ENCODE data around the gene MAGEA11.
"Not testable (repeated sequence)": the region's sequence is repeated elsewhere in the genome, so short reads cannot be mapped to it uniquely, and the experiment has no call there.

Gene MAGEA11

DNA sequence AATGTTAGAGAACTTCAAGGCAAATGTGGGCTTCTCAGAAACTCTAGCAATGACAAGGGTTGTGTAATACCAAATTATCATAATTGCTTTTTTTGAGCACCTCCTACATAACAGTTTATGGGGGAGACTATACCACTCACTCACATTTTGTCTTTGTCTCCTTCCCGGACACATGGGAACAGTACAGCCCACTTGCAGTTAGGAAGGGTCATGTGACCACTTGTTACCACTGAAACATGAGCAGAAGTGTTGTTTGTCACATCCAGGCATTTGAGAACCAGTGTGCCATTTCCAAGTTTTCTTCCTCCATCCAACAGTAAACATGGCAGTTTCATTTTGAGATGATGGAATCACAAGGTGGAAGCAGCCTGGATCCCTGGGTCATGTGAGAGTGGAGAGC, 6.9 kb downstream of the MAGEA11 start:
- DNase-seq: no peak

DNA sequence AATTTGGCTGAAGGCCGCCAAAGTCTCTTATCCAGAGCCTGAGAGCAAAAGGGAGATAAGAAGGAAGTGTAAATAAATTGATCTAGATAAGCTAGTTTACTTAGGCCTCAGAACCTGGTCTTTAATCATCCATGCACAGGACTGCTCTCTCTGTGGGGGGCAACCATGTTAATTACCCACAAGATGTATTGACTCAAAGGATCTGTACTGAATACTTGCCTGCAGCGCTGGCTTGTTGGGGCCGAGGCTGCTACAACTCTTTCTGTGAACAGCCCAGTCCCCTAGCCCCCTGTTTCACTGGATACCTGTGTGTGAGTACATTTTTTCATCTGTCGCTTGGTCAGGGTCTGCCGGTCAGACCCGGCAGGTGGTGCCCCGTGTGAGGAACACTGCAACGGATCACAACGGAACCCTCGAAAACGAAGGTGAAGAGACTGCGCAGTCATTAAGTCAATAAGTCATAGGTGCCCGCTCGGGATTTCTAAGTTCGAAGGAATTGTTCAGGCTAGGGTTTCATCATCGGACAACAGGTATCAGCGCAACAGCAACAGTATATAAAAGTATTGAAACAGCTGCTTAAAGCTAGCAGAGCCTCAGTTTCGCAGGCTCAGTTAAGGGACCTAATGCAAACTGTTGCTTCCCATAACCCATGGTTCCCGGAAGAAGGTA, 8.3 kb downstream of the MAGEA11 start:
- DNase-seq: no peak

DNA sequence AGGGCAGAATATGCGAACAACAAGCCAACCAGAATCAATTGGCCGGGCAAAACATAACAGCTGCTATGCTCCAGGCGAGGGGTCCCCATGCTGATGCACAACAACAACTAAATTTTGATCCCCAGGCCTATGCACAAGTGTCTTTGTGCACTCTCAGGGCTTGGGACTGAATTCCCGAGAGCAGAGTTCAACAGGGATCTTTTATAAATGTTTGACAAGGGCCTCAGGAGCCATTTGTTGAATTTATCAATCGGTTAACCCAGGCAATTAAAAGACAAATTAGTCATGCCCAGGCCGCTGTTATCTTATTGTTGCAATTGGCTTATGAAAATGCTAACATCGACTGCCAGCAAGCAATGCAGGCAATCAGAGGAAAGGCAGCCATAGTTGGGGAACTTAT, 9.4 kb downstream of the MAGEA11 start:
- DNase-seq: not testable (repeated sequence)

DNA sequence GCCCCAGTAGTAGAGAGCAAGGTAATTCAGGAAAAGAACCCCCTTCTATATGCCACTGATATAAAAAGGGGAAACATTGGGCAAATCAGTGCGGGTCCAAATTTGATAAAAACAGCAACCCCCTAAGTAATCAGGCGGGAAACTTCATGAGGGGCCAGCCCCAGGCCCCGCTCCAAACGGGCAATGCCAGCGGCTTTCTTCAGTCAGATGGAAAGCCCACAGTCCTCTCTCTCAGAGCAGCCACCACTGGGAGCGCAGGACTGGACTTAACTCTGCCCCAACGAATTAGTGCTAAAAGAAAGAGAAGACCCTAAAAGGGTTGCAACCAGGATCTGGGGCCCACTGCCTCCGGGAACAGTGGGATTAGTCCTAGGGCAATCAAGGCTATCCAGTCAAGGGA, 9.9 kb downstream of the MAGEA11 start:
- no peak for DNase-seq

DNA sequence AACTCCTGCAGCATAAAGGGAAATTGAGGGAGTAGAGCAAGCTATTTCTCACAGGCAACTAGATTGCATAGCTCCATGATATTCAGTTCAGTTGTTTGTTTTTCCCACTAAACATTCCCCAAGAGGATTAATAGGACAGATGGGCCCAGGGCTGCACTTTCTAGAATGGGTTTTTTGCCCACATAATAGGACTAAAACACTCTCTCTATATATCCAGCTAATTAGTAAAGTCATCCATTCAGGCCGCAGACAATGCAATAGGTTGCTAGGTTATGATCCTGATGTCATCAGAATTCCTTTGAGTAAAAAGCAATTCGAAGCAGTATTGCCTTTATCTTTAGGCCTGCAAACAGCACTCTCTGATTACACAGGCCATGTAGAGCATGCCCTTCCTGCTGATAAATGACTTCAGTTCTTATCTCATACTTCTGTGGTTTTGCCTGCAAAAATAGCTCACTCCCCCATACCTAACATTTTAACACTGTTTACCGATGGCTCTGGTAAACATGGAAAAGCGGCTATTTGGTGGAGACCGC, 11.8 kb downstream of the MAGEA11 start:
- not testable (repeated sequence) for DNase-seq

DNA sequence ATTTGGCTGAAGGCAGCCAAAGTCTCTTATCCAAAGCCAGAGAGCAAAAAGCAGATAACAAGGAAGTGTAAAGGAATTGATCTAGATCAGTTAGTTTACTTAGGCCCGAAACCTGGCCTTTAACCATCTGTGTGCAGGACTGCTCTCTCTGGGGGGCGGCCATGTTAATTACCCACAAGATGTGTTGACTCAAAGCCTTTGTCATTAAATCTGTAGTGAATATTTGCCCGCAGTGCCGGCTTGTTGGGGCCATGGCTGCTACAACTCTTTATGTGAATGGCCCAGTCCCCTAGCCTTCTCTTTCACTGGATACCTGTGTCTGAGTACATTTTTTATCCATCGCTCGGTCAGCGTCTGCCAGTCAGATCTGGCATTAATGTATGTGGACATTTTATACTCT, 15.4 kb downstream of the MAGEA11 start:
- not testable (repeated sequence) for DNase-seq

DNA sequence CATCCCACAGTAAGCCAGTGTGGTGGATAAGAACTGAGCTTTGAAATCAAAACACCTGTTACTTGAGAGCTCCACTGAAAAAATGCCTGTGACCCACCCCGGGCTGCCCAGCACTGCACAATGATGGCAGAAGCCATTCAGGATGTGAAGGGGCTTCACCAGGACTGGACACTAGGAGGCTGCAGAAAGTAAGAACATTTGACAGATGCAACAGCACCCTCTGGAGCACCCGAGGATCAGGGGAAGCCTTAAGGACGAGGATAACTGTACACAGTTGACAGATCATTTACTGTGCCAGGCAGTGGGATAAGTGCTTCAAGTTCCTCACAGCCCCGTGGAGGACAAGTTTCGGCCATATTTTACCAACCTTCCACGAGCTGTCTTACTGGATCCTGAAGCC, 30.4 kb downstream of the MAGEA11 start:
- not testable (repeated sequence) for DNase-seq

DNA sequence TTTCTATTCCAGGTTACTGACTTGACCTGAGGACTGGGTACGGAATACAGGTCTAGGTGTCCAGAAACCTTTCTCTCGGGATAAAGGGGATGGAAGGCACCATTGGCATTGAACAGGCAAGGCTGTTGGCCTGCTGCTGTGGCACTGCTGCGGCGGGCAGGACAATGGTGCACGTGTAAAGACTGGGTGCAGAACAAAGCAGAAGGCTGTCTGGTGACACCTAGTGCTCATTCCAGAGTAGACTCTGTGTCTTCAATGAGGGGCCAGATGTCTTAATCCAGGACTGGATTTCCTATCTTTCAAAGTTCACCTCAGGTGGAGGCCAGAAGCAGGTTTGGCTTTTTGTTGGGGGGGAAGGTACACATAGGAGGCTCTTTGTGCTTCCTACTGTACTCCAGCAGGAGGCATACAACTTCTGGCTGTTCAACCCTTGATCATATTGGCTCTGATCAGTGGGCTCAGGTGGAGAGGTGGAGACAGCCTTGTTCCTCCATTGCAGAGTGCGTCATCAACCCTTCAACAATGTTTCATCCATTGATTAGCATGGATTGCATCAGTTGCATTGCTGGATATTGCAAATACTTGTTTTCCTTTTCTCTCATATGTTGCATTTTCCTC, 34.6 kb downstream of the MAGEA11 start:
- not testable (repeated sequence) for DNase-seq

DNA sequence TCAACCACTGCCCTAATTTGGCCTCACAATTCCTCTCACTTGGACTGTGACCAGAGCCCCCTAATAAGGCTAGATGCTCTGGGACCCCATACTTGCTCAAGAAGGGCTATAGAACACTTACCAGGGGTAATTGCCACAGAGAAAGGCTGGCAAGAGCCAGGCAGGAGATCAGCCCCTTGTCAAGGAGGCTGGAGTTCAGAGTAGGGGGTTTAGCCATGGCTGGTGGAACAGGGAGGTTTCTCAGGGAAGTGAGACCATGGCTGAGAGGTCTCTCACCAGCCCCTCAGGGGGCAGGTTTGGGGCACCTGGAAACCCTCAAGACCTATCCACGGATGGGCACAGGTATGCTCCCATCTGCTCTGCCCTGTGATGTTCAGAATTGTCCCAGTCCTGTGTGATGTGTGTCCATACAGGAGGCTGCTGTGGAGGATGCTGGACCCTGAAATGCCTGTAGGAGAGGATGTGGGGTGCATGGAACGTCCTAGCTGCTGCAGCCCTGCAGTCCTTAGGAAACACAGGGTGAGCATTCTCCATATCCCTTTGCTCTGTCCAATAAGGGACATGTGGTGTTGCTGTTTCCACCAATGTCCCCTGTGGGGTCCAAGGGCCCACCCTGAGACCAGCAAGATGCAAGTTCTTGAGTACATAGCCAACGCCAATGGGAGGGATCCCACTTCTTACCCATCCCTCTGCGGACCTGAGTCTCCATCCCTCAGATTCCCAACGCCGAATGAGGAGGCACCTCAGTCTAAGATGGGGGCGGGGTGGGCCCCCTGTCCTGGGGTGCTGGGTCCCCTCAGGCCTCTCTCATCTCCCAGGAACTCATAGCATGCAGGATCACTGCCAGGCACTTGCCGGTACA, 45.6 kb downstream of the MAGEA11 start:
- no peak for DNase-seq

DNA sequence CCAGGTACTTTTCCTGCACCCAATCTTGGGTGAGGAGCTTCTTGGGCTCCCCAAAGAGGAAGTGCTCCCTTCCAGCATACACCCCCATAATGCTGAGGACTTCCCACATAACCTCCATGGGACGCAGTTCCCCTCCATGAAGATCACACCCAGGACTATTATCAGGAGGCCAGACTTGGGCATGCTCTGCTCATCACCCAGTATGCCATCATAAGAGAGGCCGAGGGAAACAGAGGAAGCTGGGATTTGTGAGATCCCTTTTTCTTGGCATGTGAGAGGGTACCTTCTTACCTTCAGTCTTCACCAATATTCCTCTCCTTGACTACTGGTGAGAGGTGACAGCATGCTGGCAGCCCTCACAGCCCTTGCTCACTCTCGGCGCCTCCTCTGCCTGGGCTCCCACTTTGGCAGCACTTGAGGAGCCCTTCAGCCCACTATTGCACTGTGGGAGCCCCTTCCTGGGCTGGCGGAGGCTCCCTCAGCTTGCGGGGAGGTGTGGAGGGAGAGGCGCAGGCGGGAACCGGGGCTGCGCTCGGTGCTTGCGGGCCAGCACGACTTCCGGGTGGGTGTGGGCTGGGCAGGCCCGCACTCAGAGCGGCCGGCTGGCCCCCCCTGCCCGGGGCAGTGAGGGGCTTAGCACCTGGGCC, 46.3 kb downstream of the MAGEA11 start:
- no peak for DNase-seq

DNA sequence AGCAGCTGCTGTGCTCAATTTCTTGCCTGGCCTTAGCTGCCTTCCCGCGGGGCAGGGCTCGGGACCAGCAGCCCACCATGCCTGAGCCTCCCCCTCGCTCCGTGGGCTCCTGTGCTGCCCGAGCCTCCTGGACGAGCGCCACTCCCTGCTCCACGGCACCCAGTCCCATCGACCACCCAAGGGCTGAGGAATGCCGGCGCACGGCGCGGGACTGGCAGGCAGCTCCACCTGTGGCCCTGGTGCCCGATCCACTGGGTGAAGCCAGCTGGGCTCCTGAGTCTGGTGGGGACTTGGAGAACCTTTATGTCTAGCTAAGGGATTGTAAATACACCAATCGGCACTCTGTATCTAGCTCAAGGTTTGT, 46.8 kb downstream of the MAGEA11 start:
- not testable (repeated sequence) for DNase-seq

DNA sequence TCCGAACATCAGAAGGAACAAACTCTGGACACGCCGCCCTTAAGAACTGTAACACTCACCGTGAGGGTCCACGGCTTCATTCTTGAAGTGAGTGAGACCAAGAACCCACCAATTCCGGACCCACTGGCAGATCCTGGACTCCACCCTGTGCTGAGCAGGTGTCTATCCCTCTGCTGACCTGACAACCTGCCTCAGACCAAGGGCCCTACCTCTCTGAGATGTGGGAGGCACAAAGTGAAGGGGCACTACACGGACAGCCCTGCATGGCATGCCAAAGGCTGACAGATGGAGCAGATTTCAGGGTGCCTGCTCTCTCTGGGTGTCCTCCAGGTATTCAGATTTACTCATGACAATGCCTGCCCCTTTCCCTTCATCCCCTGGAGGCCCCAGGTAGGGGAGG, 48.0 kb downstream of the MAGEA11 start:
- DNase-seq: no peak

DNA sequence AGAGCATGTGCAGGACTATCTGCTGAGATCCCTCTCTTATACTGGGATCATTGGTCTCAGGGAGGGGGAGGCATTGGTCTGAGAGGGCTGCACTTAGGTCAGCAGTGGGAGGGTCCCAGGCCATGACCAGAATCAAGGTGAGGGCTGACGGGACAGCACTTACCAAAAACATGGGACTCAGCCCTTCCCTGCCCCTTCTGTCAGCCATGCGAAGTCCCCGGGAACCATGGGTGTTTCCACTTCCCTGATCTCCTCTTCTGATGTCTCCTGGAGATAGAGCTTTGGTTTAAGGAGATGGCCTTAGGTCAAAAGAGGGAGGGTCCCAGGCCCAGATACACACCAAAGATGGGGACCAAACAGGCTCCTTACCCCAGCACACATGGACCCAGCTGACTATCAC, 49.1 kb downstream of the MAGEA11 start:
- DNase-seq: no peak

DNA sequence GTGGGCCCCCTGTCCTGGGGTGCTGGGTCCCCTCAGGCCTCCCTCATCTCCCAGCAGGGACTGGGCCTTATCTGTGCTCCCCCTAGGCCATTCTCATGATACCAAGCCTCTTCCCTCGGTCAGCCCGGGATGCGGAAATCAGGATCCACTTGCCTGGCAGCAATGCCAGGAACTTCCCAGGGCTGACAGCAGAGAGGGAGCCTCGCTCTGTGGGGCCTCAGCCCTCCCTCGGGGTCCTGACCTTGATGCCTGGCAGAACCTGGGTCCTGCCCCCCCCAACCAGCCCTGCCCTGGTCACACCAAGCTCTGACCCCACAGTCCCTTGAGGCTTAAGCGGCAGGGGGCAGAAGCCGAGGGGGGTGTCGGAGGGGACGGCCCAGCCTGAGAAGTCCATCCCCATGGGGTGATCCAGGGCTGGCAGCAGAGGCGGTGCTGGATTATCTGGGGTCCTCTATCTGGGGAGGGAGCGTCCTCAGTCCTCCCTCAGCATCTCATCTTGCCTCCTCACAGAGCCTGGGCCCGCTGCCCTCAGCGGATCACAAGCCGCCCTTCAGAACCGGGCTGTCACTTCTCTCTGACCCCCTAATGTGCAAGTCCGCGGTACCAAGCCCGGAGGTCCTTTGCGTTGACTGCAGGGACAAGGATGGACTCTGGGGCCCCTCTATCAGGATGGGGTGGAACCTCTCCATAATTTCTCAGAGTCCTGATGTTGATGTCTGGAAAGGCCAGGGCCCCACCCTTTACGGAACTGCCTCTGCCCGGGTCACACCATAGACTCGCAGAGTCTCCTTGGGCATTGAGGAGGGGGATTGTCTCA, 50.2 kb downstream of the MAGEA11 start:
- not testable (repeated sequence) for DNase-seq

DNA sequence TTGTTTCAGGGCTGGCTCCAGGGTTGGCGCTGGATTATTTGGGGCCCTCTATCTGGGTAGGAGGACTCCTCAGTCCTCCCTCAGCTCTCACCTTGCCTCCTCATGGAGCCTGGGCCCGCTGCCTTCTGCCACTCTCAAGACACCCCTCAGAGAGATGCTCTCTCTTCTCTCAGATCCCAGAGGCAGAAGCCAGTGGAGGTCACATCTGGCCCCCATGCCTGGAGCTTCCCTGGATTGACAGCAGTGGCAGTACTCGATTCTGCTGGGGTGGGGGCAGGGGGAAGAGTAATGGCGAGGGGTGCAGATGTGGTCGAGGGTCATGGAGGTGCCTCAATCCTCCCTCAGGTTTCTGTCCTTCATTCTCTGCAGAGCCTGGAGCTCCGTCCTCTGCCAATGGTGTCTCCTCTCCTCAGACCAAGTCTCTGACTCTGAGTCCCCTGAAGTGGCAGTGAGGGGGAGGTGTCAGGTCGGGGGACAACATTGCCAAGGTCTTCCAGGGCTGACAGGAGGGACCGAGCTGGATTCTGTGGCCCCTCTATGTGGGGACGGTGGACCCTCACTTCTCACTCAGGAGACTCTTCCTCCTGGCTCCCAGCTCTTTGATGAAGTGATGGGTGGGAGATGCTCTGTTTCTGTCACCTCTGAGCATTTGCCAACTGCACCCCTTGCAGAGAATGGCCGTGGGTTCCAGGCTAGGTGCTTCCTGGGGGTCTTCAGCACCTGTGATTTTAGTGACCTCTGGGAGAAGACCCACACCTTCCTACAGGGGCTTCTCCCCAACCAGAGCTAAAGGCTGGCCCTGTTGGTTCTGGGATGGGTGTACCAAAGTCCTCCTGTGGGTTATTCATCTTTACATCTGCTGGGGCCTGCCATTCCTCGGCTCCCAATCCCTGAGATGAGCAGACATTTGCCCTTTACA, 51.1 kb downstream of the MAGEA11 start:
- no peak for DNase-seq

Data from DMS53 (cell line).